ENCODE data around the gene TMEM63A.

GRCh38 chr1:225914947-225915346 is 32.8 kb upstream of the TMEM63A start:
- TF ChIP-seq CTCF (IDR thresholded peaks at IDR 0.05) (no peak), POLR2AphosphoS5 (IDR thresholded peaks at IDR 0.05) (no peak)

All from breast epithelium (tissue), 3 donors.